Activated naive CD8-positive, alpha-beta T cell treated with anti-CD3 and anti-CD28 coated beads, Interleukin-2, amount 10 ng/mL, durations not matched to agents 7 days and 5 days (primary cell): Measurements from ENCODE around the gene SYCE3. TPM values are rescaled to one million over a fixed set of nuclear protein-coding genes. Genes with fewer than 3 reads are reported as not detected.
A peak's percentile ranks its signal among the peaks of the same experiment; 100 is the strongest.

ENCODE experiments used
- ATAC-seq: fragments of 150-1000 bp; cut with Tn5 transposase; one replicate; pipeline ENCODE4 v1.10.0; 2021; ENCODE audit warnings: low read depth, moderate library complexity
- POLR2A ChIA-PET: fragments of 350-600 bp; sonication (Branson Sonifier 250); formaldehyde crosslinking; loops from one replicate; lab custom pipeline; 2021; ENCODE audit warnings: antibody characterized with exemption; lab: Charles Lee
- DNase-seq: peaks from one replicate; pipeline ENCODE4 v3.0.0; 2021
- H3K27ac Mint-ChIP-seq: one replicate; pipeline ENCODE4 v1.8.0; 2022; ENCODE audit warnings: mild to moderate bottlenecking, mixed read lengths
- H3K27me3 Mint-ChIP-seq: one replicate; pipeline ENCODE4 v1.8.0; 2022; ENCODE audit warnings: mild to moderate bottlenecking, moderate library complexity, mixed read lengths
- H3K36me3 Mint-ChIP-seq: one replicate; pipeline ENCODE4 v1.8.0; 2021; ENCODE audit warnings: mild to moderate bottlenecking, mixed read lengths
- H3K4me1 Mint-ChIP-seq: one replicate; pipeline ENCODE4 v1.8.0; 2021; ENCODE audit warnings: mixed read lengths
- H3K4me3 Mint-ChIP-seq: one replicate; pipeline ENCODE4 v1.8.0; 2022; ENCODE audit warnings: mild to moderate bottlenecking, moderate library complexity, mixed read lengths
- H3K9me3 Mint-ChIP-seq: one replicate; pipeline ENCODE4 v1.8.0; 2021; ENCODE audit warnings: mixed read lengths
- total RNA-seq, 2 experiments: library from RNA; stranded (reverse); gene quantifications; one replicate each; pipeline ENCODE4 v1.2.3, GENCODE V29; 2021

The SYCE3 gene
- total RNA-seq, 2 experiments from 2014 or later, result 0.79 to 1.1 TPM

DNA sequence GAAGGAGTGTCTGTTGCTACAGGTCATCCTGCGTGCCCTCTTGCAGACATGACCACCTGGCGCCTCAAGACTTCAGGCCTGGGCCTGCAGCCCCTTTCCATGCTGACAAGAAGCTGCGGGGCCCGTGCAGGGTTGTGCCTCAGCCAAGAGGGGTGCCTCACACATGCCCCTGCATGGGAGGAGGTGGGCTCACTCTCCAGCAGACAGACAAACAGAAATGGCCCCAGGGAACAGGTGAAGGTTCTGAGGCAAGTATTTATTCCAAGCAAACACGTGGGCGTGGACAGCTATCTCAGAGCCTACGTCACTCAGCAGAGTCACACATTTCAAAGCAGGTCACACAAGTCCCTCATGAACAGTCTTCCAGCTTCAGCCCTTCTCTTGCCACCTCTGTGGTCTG is 5.9 kb upstream of the SYCE3 start:
- H3K27ac Mint-ChIP-seq, result no peak overlapping the region
- H3K36me3 Mint-ChIP-seq, result peaks cover 20% of the 10 kb centered on the region
- no peak overlapping the region for H3K4me3 Mint-ChIP-seq
- no peak for DNase-seq
- no peaks in the 10 kb centered on the region for H3K9me3 Mint-ChIP-seq
- ATAC-seq, result no peak
- peaks cover 2% of the 10 kb centered on the region for H3K4me1 Mint-ChIP-seq
- peaks cover 3% of the 10 kb centered on the region for H3K27me3 Mint-ChIP-seq
- POLR2A ChIA-PET, result interaction anchor here (1.6 kb wide), 1 partner anchor 43 kb away, joined by 4 read pairs; the partner anchor contains the start of gene SCO2

DNA sequence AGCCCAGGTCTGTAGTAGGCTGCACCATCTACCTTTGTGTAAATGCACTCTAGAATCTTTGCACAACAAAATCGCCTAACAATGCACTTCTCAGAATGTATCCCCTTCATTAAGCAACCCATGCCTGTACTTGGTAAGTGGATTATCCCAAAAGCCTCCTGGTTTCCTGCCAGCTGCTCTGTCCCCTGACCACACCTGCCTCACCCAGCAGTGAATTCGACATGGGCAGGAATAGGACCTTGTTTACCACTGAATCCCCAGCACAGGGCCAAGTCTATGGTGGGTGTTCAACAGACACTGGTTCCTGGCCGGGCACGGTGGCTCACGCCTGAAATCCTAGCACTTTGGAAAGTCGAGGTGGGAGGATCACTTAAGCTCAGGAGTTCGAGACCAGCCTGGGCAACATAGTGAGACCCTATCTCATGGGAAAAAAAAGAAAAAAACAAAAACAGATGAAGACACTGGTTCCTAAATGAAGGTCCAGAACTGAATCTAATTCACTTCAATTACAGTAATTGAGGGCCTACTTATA is 5.1 kb upstream of the SYCE3 start:
- H3K36me3 Mint-ChIP-seq, result peaks cover 18% of the 10 kb centered on the region
- no peak overlapping the region for H3K4me3 Mint-ChIP-seq
- POLR2A ChIA-PET, result no interaction called here
- ATAC-seq, result no peak
- no peak overlapping the region for H3K27ac Mint-ChIP-seq
- H3K27me3 Mint-ChIP-seq, result peaks cover 11% of the 10 kb centered on the region
- H3K9me3 Mint-ChIP-seq, result no peaks in the 10 kb centered on the region
- DNase-seq, result no peak
- peaks cover 9% of the 10 kb centered on the region for H3K4me1 Mint-ChIP-seq

DNA sequence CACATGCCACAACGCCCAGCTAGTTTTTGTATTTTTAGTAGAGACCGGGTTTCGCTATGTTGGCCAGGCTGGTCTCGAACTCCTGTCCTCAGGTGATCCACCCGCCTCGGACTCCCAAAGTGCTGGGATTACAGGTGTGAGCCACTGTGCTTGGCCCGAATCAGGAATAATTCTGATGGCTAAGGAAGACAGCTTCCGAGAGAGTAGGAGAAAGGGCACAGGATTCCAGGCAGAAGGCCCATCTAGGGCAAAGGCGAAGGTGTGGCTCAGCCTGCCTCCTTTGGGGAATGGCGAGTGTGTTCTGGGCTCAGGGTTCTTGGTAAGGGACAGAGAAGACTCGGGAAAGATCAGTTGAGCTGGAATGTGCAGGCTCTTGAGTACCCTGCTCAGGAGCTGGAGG is 1.6 kb upstream of the SYCE3 start:
- DNase-seq, result no peak
- POLR2A ChIA-PET, result interaction anchor here (0.8 to 5.1 kb wide), 10 partner anchors 11 to 57 kb away, joined by 3 to 127 read pairs (median 14); partner anchors contain the start of genes CHKB, CPT1B, LMF2 and NCAPH2
- no peak for ATAC-seq
- Mint-ChIP-seq H3K4me3 (no peak overlapping the region), H3K27ac (no peak overlapping the region), H3K4me1 (peaks cover 14% of the 10 kb centered on the region), H3K9me3 (no peaks in the 10 kb centered on the region), H3K36me3 (peaks cover 3% of the 10 kb centered on the region), H3K27me3 (peaks cover 13% of the 10 kb centered on the region)

DNA sequence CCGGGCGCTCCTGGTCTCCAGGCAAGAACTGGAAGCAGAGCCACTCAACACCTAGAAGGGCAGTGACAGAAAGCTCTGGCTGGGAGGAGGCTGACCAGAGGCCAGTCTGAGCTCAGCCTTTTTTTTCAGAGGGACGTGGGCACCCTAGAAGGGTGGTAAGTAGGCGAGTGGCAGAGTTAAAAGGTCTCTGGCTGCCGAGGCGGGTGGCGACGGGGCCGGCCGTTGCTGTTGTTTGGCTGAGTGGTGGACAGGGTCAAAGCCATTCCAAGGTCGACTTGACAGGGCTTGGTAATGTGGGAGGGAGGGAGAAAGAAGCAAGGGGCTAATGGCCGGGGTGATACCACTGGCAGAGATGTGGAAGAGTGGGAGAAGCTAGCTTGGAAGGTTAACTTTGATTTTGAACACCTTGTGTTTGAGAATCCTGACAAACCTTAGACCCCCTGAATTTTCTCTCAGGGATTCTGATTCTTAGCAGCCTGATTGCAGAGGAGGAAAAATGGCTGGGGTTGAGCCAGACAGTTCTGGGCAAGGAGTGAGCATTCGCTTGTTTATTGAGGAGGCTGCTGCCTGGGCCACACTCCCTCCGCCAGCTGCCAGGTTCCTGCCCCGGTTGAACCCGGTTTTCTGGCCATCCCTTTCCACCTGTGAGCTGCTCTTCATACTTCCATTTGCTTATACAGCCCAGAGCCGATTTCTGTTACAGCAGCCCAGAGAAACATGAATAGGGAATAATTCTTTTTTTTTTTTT is 868 bp upstream of the SYCE3 start:
- H3K27ac Mint-ChIP-seq, result peak overlapping the region; percentile 69
- POLR2A ChIA-PET, result interaction anchor here (0.9 to 5.1 kb wide), 15 partner anchors 8 to 94 kb away, joined by 3 to 127 read pairs (median 9); partner anchors contain the start of genes CHKB, CPT1B, KLHDC7B and LMF2

DNA sequence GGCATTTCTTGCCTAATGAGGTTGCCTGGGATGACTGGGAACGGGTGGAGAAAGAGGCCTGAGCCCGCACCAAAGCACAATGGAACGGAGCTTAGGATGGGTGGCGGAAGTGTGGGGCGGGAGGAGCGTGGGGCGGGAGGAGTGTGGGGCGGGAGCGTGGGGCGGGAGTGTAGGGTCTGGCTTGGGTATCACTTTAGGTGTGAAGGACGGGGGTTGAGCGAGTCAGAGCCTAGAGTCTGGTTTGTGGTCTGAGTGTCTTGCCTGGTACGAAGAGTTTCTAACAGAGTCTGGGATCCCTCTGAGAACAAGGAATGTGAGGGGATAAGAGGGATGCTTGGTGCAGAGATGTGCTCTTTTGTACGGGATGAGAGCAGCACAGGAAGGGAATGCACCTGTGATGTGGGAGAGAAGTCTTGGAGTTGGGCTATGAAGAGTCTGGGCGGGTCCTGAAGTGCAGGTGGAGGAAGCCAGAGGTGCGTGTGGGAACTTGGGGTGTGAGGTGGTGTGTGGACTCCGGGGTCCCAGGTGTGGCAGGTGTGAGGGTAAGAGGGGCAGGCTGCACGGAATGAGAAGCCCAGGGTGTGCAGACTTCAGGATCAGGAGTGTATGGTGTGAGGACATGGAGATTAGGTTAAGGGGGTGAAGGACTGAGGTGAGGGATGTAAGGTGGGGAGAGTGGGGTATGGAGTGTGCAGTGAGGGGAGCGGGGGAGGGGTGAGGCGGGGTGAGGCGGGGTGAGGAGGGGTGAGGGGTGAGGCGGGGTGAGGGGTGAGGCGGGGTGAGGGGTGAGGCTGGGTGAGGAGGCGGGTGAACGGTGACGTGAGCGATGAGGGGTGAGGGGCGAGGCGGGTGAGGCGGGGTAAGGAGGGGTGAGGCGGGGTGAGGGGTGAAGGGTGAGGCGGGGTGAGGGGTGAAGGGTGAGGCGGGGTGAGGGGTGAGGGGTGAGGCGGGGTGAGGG is 1.0 kb downstream of the SYCE3 start:
- DNase-seq, result no peak
- ATAC-seq, result no peak
- H3K4me1 Mint-ChIP-seq, result peaks cover 14% of the 10 kb centered on the region
- H3K4me3 Mint-ChIP-seq, result peak overlapping the region; percentile 66
- peak overlapping the region; percentile 91 for H3K27ac Mint-ChIP-seq
- H3K36me3 Mint-ChIP-seq, result no peaks in the 10 kb centered on the region
- POLR2A ChIA-PET, result interaction anchor here (0.6 to 2.0 kb wide), 4 partner anchors 14 to 51 kb away, joined by 3 to 7 read pairs (median 4); partner anchors contain the start of gene SCO2
- no peaks in the 10 kb centered on the region for H3K9me3 Mint-ChIP-seq
- H3K27me3 Mint-ChIP-seq, result peaks cover 17% of the 10 kb centered on the region

More for the DNA sequence above, 868 bp upstream of the SYCE3 start:
- Mint-ChIP-seq H3K36me3 (peaks cover 3% of the 10 kb centered on the region), H3K9me3 (no peaks in the 10 kb centered on the region), H3K4me1 (peaks cover 14% of the 10 kb centered on the region), H3K27me3 (peaks cover 17% of the 10 kb centered on the region), H3K4me3 (peak overlapping the region; percentile 92)
- ATAC-seq, result no peak
- no peak for DNase-seq

DNA sequence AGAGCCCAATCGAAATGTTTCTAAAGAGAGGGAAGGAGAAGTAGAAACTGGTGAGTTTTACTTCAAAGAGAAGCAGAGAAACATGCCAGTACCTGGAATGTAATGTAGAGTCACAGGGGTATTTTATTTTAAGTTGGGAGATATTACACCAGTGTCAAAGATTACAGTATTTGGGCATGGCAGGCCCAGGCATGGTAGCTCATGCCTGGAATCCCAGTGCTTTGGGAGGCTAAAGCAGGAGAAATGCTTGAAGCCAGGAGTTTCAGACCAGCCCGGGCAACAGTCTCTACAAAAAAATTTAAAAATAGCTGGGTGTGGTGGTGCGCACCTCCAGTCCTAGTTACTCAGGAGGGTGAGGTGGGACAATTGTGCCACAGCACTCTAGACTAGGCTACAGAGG is 2.7 kb downstream of the SYCE3 start:
- Mint-ChIP-seq H3K4me1 (peaks cover 14% of the 10 kb centered on the region), H3K27ac (no peak overlapping the region), H3K36me3 (no peaks in the 10 kb centered on the region), H3K9me3 (no peaks in the 10 kb centered on the region), H3K4me3 (no peak overlapping the region), H3K27me3 (peaks cover 22% of the 10 kb centered on the region)
- no peak for ATAC-seq
- no peak for DNase-seq
- POLR2A ChIA-PET, result interaction anchor here (1.0 to 2.2 kb wide), 6 partner anchors 12 to 34 kb away, joined by 4 to 9 read pairs (median 5); partner anchors contain the start of genes CHKB, SCO2 and TYMP

DNA sequence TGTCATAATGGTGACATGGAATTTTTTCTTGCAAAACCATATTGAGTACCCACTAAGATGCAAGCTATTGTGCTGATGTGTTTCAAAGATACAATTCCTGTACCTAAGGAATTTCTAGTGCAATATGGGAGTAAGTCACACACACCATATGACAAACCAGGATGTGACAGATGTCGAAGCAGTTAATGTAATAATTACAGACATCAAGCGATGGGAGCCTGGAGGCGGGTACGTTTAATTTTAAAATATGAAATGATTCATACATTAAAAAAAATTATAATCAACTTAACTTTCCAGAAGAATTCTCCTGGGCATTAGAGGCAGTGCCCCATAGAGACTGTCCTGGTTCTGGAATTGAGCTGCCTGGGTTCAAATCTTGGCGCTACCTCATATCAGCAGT is 6.0 kb downstream of the SYCE3 start:
- no peaks in the 10 kb centered on the region for H3K36me3 Mint-ChIP-seq
- H3K9me3 Mint-ChIP-seq, result no peaks in the 10 kb centered on the region
- ATAC-seq, result no peak
- peaks cover 11% of the 10 kb centered on the region for H3K27me3 Mint-ChIP-seq
- POLR2A ChIA-PET, result interaction anchor here (0.7 to 2.4 kb wide), 5 partner anchors 9 to 43 kb away, joined by 3 to 7 read pairs (median 3); partner anchors contain the start of gene SCO2
- no peak overlapping the region for H3K4me3 Mint-ChIP-seq
- H3K27ac Mint-ChIP-seq, result no peak overlapping the region
- peaks cover 6% of the 10 kb centered on the region for H3K4me1 Mint-ChIP-seq
- no peak for DNase-seq

DNA sequence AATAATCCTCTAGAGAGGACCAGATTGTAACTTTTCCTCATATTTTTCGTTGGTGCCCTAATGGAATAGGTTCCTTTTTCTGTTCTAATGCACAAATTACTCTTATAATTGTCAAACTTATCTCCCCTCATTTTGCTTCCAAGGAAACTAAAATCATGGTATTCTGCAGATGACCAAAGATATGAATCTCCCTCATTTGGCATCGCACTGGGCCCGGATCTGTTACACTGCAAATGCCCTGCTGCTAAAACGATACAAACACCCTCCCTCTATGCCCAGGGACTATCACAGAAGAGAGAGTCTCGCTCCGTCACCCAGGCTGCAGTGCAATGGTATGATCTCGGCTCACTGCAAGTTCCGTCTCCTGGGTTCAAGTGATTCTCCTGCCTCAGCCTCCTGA is 9.4 kb downstream of the SYCE3 start:
- DNase-seq (no peak), ATAC-seq (no peak)
- peaks cover 5% of the 10 kb centered on the region for H3K27me3 Mint-ChIP-seq
- H3K4me1 Mint-ChIP-seq, result peaks cover 10% of the 10 kb centered on the region
- no peaks in the 10 kb centered on the region for H3K9me3 Mint-ChIP-seq
- POLR2A ChIA-PET, result interaction anchor here (0.6 to 9.8 kb wide), 3 partner anchors 14 to 257 kb away, joined by 4 to 300 read pairs (median 157); partner anchors contain the start of genes SCO2 and TYMP
- H3K4me3 Mint-ChIP-seq, result no peak overlapping the region
- H3K27ac Mint-ChIP-seq, result no peak overlapping the region
- H3K36me3 Mint-ChIP-seq, result peaks cover 10% of the 10 kb centered on the region

DNA sequence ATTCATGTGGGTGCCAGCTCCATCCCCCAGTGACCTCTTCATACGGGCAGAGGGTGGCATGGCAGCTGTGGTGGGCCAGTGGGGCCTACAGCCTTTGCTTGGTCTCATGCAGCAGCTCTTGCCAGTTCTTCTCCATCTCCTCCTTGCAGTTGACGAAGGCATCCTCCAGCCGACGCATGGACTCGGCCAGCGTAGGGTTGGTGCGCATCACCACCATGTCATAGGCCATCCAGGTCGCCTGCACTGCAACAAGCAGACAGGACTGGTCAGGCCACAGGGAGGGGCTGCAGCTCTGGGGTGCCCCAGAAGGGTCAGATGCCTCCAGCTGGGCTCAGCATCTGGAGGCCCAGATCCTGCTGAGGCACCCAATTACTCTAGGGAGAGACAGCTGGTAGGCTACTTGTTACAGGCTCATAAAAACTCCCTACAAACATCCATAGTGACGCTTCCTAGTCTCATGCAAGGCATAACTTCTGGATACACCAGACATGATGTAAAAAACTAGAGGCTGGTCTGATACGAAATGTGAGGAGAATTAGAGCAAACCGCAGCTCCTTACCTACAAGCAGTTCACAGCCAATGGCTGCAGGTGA is 11.5 kb downstream of the SYCE3 start:
- no peak for ATAC-seq
- Mint-ChIP-seq H3K27ac (no peak overlapping the region), H3K36me3 (peaks cover 10% of the 10 kb centered on the region), H3K4me1 (peaks cover 15% of the 10 kb centered on the region), H3K27me3 (peaks cover 5% of the 10 kb centered on the region), H3K4me3 (peak overlapping the region; percentile 29), H3K9me3 (no peaks in the 10 kb centered on the region)
- POLR2A ChIA-PET, result interaction anchor here (0.7 to 9.8 kb wide), 7 partner anchors 12 to 70 kb away, joined by 3 to 300 read pairs (median 73); partner anchors contain the start of genes CHKB, LMF2, NCAPH2 and SCO2
- DNase-seq, result no peak

DNA sequence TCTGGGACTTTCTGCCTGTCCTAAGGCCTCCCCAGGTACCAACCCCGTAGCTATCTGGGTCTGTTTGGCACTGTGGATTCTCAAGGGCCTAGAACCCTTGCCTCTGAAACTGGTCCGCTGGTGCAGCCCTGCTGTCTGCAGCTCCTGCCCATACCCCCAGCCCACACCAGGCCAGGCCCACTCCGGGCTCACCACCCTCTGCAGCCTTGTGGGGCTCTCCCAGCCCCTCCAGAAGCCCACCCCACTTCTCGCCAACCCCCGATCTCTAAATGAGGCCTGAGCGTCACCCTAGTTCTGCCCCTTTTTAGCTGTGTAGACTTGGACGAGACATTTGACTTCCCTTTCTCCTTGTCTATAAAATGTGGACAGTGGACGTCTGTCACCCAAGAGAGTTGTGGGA is 12.3 kb downstream of the SYCE3 start:
- Mint-ChIP-seq H3K9me3 (no peaks in the 10 kb centered on the region), H3K36me3 (peaks cover 10% of the 10 kb centered on the region), H3K4me3 (peak overlapping the region; percentile 81), H3K27me3 (no peaks in the 10 kb centered on the region), H3K27ac (peak overlapping the region; percentile 87), H3K4me1 (peaks cover 22% of the 10 kb centered on the region)
- POLR2A ChIA-PET, result interaction anchor here (1.0 to 9.8 kb wide), 8 partner anchors 11 to 71 kb away, joined by 4 to 300 read pairs (median 39); partner anchors contain the start of genes CHKB, LMF2, NCAPH2 and SCO2
- no peak for DNase-seq
- ATAC-seq, result no peak

DNA sequence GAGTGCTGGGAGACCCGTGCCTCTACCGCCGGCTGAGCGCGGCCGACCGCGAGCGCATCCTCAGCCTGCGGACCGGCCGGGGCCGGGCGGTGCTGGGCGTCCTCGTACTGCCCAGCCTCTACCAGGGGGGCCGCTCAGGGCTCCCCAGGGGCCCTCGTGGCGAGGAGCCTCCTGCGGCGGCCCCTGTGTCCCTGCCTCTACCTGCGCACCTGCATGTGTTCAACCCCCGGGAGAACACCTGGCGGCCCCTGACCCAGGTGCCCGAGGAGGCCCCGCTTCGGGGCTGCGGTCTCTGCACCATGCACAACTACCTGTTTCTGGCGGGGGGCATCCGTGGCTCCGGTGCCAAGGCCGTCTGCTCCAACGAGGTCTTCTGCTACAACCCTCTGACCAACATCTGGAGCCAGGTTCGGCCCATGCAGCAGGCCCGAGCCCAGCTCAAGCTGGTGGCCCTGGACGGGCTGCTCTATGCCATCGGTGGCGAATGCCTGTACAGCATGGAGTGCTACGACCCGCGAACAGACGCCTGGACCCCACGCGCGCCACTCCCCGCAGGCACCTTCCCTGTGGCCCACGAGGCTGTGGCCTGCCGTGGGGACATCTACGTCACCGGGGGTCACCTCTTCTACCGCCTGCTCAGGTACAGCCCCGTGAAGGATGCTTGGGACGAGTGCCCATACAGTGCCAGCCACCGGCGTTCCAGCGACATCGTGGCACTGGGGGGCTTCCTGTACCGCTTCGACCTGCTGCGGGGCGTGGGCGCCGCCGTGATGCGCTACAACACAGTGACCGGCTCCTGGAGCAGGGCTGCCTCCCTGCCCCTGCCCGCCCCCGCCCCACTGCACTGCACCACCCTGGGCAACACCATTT is 13.6 kb downstream of the SYCE3 start:
- Mint-ChIP-seq H3K27me3 (no peaks in the 10 kb centered on the region), H3K27ac (peak overlapping the region; percentile 91), H3K9me3 (no peaks in the 10 kb centered on the region), H3K36me3 (peaks cover 10% of the 10 kb centered on the region), H3K4me1 (peaks cover 32% of the 10 kb centered on the region), H3K4me3 (peak overlapping the region; percentile 81)
- no peak for DNase-seq
- ATAC-seq, result peak; percentile 7
- POLR2A ChIA-PET, result interaction anchor here (0.8 to 9.8 kb wide), 16 partner anchors 8 to 305 kb away, joined by 3 to 300 read pairs (median 8); partner anchors contain the start of genes CPT1B, LMF2, NCAPH2 and SCO2
